Neural cell (in vitro differentiated cells): ENCODE data around the gene GNA15. TPM values are rescaled to one million over a fixed set of nuclear protein-coding genes. Genes with fewer than 3 reads are reported as not detected.

Experiments
- H2AFZ ChIP-seq: fragments of 200-600, 300-800 bp; sonication (generic), shearing (Covaris generic); 2 replicates; pipeline ENCODE4 v1.6.0; 2014; ENCODE audit warnings: low read depth, mild to moderate bottlenecking, antibody characterized with exemption, low read length, moderate library complexity
- H3F3A ChIP-seq: fragments of 200-600 bp; shearing (Covaris generic); 2 replicates; pipeline ENCODE4 v1.6.1; 2016; ENCODE audit warnings: mild to moderate bottlenecking, moderate library complexity, mixed read lengths, antibody characterized with exemption, low read length; ENCODE audit not compliant: insufficient read depth, poor library complexity, severe bottlenecking
- H3K27ac ChIP-seq: fragments of 200-600, 300-800 bp; sonication (generic), shearing (Covaris generic); 2 replicates; pipeline ENCODE4 v1.5.1; 2014; ENCODE audit warnings: mild to moderate bottlenecking, low read length, moderate library complexity
- H3K27me3 ChIP-seq: fragments of 300-800, 200-600 bp; sonication (generic), shearing (Covaris generic); 2 replicates; pipeline ENCODE4 v1.6.0; 2014; ENCODE audit warnings: mild to moderate bottlenecking, low read depth, low read length, moderate library complexity; ENCODE audit not compliant: insufficient read depth
- H3K36me3 ChIP-seq: fragments of 300-800, 200-600 bp; sonication (generic), shearing (Covaris generic); 2 replicates; pipeline ENCODE4 v1.5.1; 2014; ENCODE audit warnings: mild to moderate bottlenecking, antibody characterized with exemption, low read length, moderate library complexity; ENCODE audit not compliant: insufficient read depth
- H3K4me2 ChIP-seq: fragments of 300-800, 200-600 bp; sonication (generic), shearing (Covaris generic); 2 replicates; pipeline ENCODE4 v1.6.0; 2014; ENCODE audit warnings: mild to moderate bottlenecking, low read length
- H3K4me3 ChIP-seq: fragments of 300-800, 200-600 bp; sonication (generic), shearing (Covaris generic); 2 replicates; pipeline ENCODE4 v1.5.1; 2014; ENCODE audit warnings: mild to moderate bottlenecking, low read length, moderate library complexity
- H3K79me2 ChIP-seq: fragments of 200-600 bp; shearing (Covaris generic); replicated peaks from 2 replicates; pipeline ENCODE4 v1.6.0; 2014; ENCODE audit warnings: mild to moderate bottlenecking, low read length, moderate library complexity; ENCODE audit not compliant: insufficient read depth
- H3K9ac ChIP-seq: fragments of 300-800, 200-600 bp; sonication (generic), shearing (Covaris generic); 2 replicates; pipeline ENCODE4 v1.6.1; 2016; ENCODE audit warnings: mild to moderate bottlenecking, low read length, mixed read lengths
- H3K9me2 ChIP-seq: fragments of 200-600 bp; shearing (Covaris generic); 2 replicates; pipeline ENCODE4 v1.6.1; 2016; ENCODE audit warnings: mild to moderate bottlenecking, low read length, mixed read lengths; ENCODE audit not compliant: insufficient read depth
- H3K9me3 ChIP-seq: fragments of 200-600, 300-800 bp; sonication (generic), shearing (Covaris generic); 2 replicates; pipeline ENCODE4 v1.6.1; 2016; ENCODE audit warnings: mild to moderate bottlenecking, mixed run types, low read length, moderate library complexity, mixed read lengths
- H4K20me1 ChIP-seq: fragments of 200-600 bp; shearing (Covaris generic); 2 replicates; pipeline ENCODE4 v1.6.1; 2016; ENCODE audit warnings: mild to moderate bottlenecking, mixed run types; ENCODE audit not compliant: insufficient read depth
- CTCF ChIP-seq: fragments of 450-650 bp; IDR thresholded peaks from 2 replicates; pipeline ENCODE4 v1.5.1; 2014; ENCODE audit warnings: antibody characterized with exemption, mild to moderate bottlenecking, moderate library complexity; ENCODE audit not compliant: poor library complexity, severe bottlenecking
- EP300 ChIP-seq: fragments of 450-650 bp; conservative IDR thresholded peaks from 2 replicates; pipeline ENCODE4 v1.6.1; 2014; ENCODE audit warnings: antibody characterized with exemption, mild to moderate bottlenecking, moderate library complexity; ENCODE audit not compliant: poor library complexity, severe bottlenecking
- EZH2 ChIP-seq: fragments of 200-600, 300-800 bp; shearing (Covaris generic), sonication (generic); IDR thresholded peaks from 2 replicates; pipeline ENCODE4 v1.6.1; 2014; ENCODE audit warnings: antibody characterized with exemption, low read length, borderline replicate concordance, mild to moderate bottlenecking; ENCODE audit not compliant: insufficient read depth, poor library complexity, severe bottlenecking
- MXI1 ChIP-seq: fragments of 450-650 bp; conservative IDR thresholded peaks from 2 replicates; pipeline ENCODE4 v1.6.1; 2014; ENCODE audit warnings: antibody characterized with exemption, mild to moderate bottlenecking; ENCODE audit not compliant: poor library complexity, severe bottlenecking
- POLR2AphosphoS5 ChIP-seq: IDR thresholded peaks from 2 replicates; pipeline ENCODE4 v1.6.1; 2012
- RAD21 ChIP-seq: fragments of 450-650 bp; conservative IDR thresholded peaks from 2 replicates; pipeline ENCODE4 v1.6.1; 2014; ENCODE audit warnings: antibody characterized with exemption, mild to moderate bottlenecking, moderate library complexity
- SMC3 ChIP-seq: fragments of 450-650 bp; conservative IDR thresholded peaks from 2 replicates; pipeline ENCODE4 v1.6.1; 2014; ENCODE audit warnings: antibody characterized with exemption, mild to moderate bottlenecking, moderate library complexity; ENCODE audit not compliant: poor library complexity
- TAF1 ChIP-seq: IDR thresholded peaks from 2 replicates; pipeline ENCODE4 v1.6.1; 2012; ENCODE audit warnings: low read depth
- polyA plus RNA-seq: library from polyadenylated mRNA; depleted of rRNA; stranded (reverse); fragments of >200 nt; gene quantifications from 2 replicates; pipeline ENCODE4 v1.2.3, GENCODE V29; 2014

Gene GNA15
- polyA plus RNA-seq, 1 donor from 2014 or later = not detected

GRCh38 chr19:3121396-3121795 lies 14.4 kb upstream of the GNA15 start:
- Histone ChIP-seq H3K27me3 (no peaks in the 10 kb centered on the region), H3K4me3 (no peak overlapping the region), H3K9me2 (no peaks in the 10 kb centered on the region), H3K4me2 (no peak overlapping the region), H3F3A (no peaks in the 10 kb centered on the region), H3K36me3 (no peaks in the 10 kb centered on the region), H3K9ac (no peak overlapping the region), H2AFZ (no peak overlapping the region), H4K20me1 (no peaks in the 10 kb centered on the region), H3K27ac (no peak overlapping the region), H3K79me2 (no peaks in the 10 kb centered on the region), H3K9me3 (no peaks in the 10 kb centered on the region)
- no peak for TF ChIP-seq MXI1

GRCh38 chr19:3121821-3122511 lies 13.9 kb upstream of the GNA15 start:
- Histone ChIP-seq H3K9me2 (no peaks in the 10 kb centered on the region), H3F3A (no peaks in the 10 kb centered on the region), H4K20me1 (no peaks in the 10 kb centered on the region), H3K9me3 (no peaks in the 10 kb centered on the region), H2AFZ (no peak overlapping the region), H3K4me2 (no peak overlapping the region), H3K9ac (no peak overlapping the region), H3K27ac (no peak overlapping the region), H3K79me2 (no peaks in the 10 kb centered on the region), H3K4me3 (no peak overlapping the region), H3K27me3 (no peaks in the 10 kb centered on the region), H3K36me3 (no peaks in the 10 kb centered on the region)
- no peak for TF ChIP-seq TAF1
- TF ChIP-seq CTCF = no peak
- TF ChIP-seq SMC3 = no peak
- TF ChIP-seq EZH2 = no peak
- no peak for TF ChIP-seq RAD21
- no peak for TF ChIP-seq EP300
- TF ChIP-seq MXI1 = no peak
- TF ChIP-seq POLR2AphosphoS5 = no peak

- H3F3A ChIP-seq = no peaks in the 10 kb centered on the region
- H3K9me2 ChIP-seq = no peaks in the 10 kb centered on the region
- no peaks in the 10 kb centered on the region for H3K36me3 ChIP-seq
Observed at GRCh38 chr19:3122512-3122870, 13.3 kb upstream of the GNA15 start.

More at GRCh38 chr19:3122512-3122870, 13.3 kb upstream of the GNA15 start:
- TF ChIP-seq RAD21 = no peak
- no peak for TF ChIP-seq TAF1
- H3K9ac ChIP-seq = no peak overlapping the region
- no peaks in the 10 kb centered on the region for H4K20me1 ChIP-seq
- H3K9me3 ChIP-seq = no peaks in the 10 kb centered on the region
- no peak overlapping the region for H3K4me3 ChIP-seq
- H3K27me3 ChIP-seq = no peaks in the 10 kb centered on the region
- H3K79me2 ChIP-seq = no peaks in the 10 kb centered on the region
- H3K27ac ChIP-seq = no peak overlapping the region
- no peak overlapping the region for H2AFZ ChIP-seq
- H3K4me2 ChIP-seq = no peak overlapping the region
